LNCAP (cell line): ENCODE results near the gene MX1.

Experiments used
- TF ChIP-seq, protein P1 (sequence below): fragments of 450-650 bp; IDR thresholded peaks from 2 replicates; pipeline ENCODE4 v1.5.1; 2017; ENCODE audit warnings: mild to moderate bottlenecking

The MX1 gene

GRCh38 chr21:41504030-41504429 is 78.0 kb downstream of the MX1 start:
- TF ChIP-seq, protein P1, sequence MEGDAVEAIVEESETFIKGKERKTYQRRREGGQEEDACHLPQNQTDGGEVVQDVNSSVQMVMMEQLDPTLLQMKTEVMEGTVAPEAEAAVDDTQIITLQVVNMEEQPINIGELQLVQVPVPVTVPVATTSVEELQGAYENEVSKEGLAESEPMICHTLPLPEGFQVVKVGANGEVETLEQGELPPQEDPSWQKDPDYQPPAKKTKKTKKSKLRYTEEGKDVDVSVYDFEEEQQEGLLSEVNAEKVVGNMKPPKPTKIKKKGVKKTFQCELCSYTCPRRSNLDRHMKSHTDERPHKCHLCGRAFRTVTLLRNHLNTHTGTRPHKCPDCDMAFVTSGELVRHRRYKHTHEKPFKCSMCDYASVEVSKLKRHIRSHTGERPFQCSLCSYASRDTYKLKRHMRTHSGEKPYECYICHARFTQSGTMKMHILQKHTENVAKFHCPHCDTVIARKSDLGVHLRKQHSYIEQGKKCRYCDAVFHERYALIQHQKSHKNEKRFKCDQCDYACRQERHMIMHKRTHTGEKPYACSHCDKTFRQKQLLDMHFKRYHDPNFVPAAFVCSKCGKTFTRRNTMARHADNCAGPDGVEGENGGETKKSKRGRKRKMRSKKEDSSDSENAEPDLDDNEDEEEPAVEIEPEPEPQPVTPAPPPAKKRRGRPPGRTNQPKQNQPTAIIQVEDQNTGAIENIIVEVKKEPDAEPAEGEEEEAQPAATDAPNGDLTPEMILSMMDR: no peak

- TF ChIP-seq, protein P1: no peak
Measured at GRCh38 chr21:41506005-41506594, 80.1 kb downstream of the MX1 start.

DNA sequence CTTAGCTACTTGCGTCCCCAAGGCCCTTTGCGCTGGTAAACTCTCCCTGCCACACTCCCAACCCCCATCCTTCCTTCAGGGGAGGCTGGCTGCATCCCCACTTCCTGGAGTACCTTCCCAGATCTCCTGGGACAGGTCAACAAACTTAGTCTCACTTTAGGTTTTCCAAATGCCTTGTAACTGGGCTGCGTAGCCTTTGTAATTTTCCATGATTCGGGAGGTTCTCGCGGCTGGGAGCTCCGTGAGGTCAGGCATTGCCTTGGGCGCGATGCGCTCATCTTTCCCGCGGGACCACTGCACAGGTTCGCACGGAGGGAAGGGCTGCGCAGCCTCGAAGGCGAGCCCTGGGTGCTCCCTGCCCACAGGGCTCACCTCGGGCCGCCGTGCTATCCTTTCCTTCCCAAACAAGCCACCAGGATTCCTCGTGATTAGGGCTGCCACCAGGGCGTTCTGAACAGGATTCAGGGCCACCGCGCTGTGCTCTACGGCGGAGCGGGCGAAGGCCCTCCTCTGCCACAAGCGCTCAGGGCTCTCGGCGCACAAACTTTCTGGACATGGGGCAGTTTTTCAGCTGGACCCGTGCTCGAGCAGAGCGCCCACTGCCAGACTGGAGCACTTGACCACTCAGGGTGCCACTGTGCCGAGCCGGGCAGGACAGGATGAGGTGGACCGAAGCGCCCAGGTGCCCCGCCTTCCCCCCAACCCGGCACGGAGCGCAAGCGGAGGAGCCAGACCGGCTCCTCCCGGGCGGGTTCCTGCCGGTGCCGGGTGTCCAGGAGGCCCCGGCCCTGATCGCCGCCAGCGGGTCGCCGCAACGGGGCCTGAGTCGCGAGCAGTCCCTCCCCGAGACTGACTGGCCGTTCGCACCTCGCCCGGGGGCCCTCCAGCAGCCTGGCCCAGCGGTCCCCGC is 80.8 kb downstream of the MX1 start:
- TF ChIP-seq, protein P1: no peak

GRCh38 chr21:41507521-41508414 is 81.7 kb downstream of the MX1 start, which contains the start of gene TMPRSS2:
TSS of gene TMPRSS2 (minus strand) at chr21:41508158. CDS start at chr21:41498133, 10,025 bp downstream.
- TF ChIP-seq, protein P1: no peak

DNA sequence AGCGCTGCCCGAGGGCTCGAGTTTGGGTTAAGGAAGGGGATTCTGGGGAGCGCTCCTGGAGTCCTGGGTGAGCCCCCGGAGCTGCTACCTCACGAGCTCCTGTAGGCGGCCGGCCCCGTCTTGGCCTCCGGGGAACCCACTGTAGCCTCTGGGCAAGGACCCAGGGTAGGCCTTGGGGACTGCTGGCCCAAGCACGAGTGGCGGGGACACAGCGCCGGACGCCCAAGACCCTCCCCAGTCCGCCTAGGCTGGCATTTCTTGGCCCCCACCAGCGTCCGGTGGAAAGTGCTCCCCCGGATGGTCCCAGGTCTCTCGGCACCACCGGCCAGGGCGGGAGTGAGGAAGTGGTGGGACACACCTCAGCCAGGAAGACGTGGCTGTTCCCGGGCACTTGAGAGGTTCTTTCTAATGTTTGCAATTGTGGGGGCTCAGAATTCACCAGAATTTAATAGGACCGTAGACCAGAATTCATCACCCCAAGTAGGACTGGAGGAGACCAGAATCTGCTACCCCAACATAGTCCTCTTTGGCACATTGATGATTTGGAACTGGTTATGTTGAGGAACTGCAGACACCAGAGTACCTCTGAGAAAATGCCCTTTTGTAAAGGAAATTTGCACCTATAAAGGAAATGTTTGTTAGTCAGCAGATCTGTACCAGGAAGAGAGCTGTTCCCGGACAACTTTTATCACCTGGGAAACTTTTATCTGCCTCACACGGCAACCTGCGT is 82.5 kb downstream of the MX1 start:
- TF ChIP-seq, protein P1: no peak
